Loucy (cell line): Measurements from ENCODE around the gene RUSF1.

ENCODE experiments used
- H2AFZ ChIP-seq: fragments of 200-600 bp; sonication (generic); 2 replicates; pipeline ENCODE4 v1.6.0; 2016; ENCODE audit warnings: antibody characterized with exemption, mild to moderate bottlenecking, low read length, moderate library complexity
- H3F3A ChIP-seq: fragments of 200-600 bp; 2 replicates; pipeline ENCODE4 v1.6.0; 2016; ENCODE audit warnings: antibody characterized with exemption, low read depth, mild to moderate bottlenecking
- H3K27me3 ChIP-seq: fragments of 200-600 bp; sonication (generic); 2 replicates; pipeline ENCODE4 v1.6.1; 2014; ENCODE audit warnings: low read length, mild to moderate bottlenecking; ENCODE audit not compliant: insufficient read depth, poor library complexity, severe bottlenecking
- H3K36me3 ChIP-seq: fragments of 200-600 bp; sonication (generic); 2 replicates; pipeline ENCODE4 v1.6.1; 2016; ENCODE audit warnings: low read length; ENCODE audit not compliant: insufficient read depth
- H3K4me1 ChIP-seq: fragments of 200-600 bp; sonication (generic); 2 replicates; pipeline ENCODE4 v1.5.1; 2014; ENCODE audit warnings: low read length, mild to moderate bottlenecking; ENCODE audit not compliant: insufficient read depth, poor library complexity, severe bottlenecking
- H3K4me2 ChIP-seq: fragments of 200-600 bp; sonication (generic); 2 replicates; pipeline ENCODE4 v1.6.0; 2014; ENCODE audit warnings: antibody characterized with exemption, low read length, low read depth, mild to moderate bottlenecking; ENCODE audit not compliant: poor library complexity, severe bottlenecking
- H3K4me3 ChIP-seq: fragments of 200-600 bp; sonication (generic); 2 replicates; pipeline ENCODE4 v1.5.1; 2014; ENCODE audit warnings: low read length, mild to moderate bottlenecking, mixed read lengths; ENCODE audit not compliant: poor library complexity, severe bottlenecking
- H3K79me2 ChIP-seq: fragments of 200-600 bp; sonication (generic); 2 replicates; pipeline ENCODE4 v1.6.1; 2014; ENCODE audit warnings: low read length; ENCODE audit not compliant: insufficient read depth
- H3K9ac ChIP-seq: fragments of 200-600 bp; sonication (generic); 2 replicates; pipeline ENCODE4 v1.6.0; 2014; ENCODE audit warnings: mild to moderate bottlenecking, low read depth, low read length, moderate library complexity; ENCODE audit not compliant: poor library complexity, severe bottlenecking
- H3K9me2 ChIP-seq: fragments of 200-600 bp; sonication (generic); replicated peaks from 2 replicates; pipeline ENCODE4 v1.6.1; 2016; ENCODE audit warnings: low read depth, low read length, mixed read lengths
- H3K9me3 ChIP-seq: fragments of 200-600 bp; sonication (generic); 2 replicates; pipeline ENCODE4 v1.6.1; 2014; ENCODE audit warnings: mild to moderate bottlenecking, antibody characterized with exemption, low read length, low read depth; ENCODE audit not compliant: insufficient read depth
- H4K20me1 ChIP-seq: fragments of 200-600 bp; sonication (generic); 2 replicates; pipeline ENCODE4 v1.6.0; 2014; ENCODE audit warnings: antibody characterized with exemption, low read length, mild to moderate bottlenecking; ENCODE audit not compliant: insufficient read depth, poor library complexity, severe bottlenecking
- CTCF ChIP-seq: fragments of 200-600 bp; sonication (generic); conservative IDR thresholded peaks from 2 replicates; pipeline ENCODE4 v1.5.1; 2014; ENCODE audit warnings: mild to moderate bottlenecking, antibody characterized with exemption, low read length
- EZH2phosphoT487 ChIP-seq: fragments of 200-600 bp; IDR thresholded peaks from 2 replicates; pipeline ENCODE4 v1.6.1; 2018; ENCODE audit warnings: antibody characterized with exemption, mild to moderate bottlenecking, moderate library complexity, borderline replicate concordance

RUSF1 gene

GRCh38 chr16:31530405-31530804 lies 22.2 kb upstream of the RUSF1 start:
- no peaks in the 10 kb centered on the region for H3K9me2 ChIP-seq
- no peak for TF ChIP-seq CTCF
- TF ChIP-seq EZH2phosphoT487: no peak
- H3K9me3 ChIP-seq: no peaks in the 10 kb centered on the region
- no peaks in the 10 kb centered on the region for H3K79me2 ChIP-seq
- H3K4me2 ChIP-seq: no peak overlapping the region
- no peak overlapping the region for H3K9ac ChIP-seq
- peaks cover 40% of the 10 kb centered on the region for H3K4me1 ChIP-seq
- H3K4me3 ChIP-seq: no peak overlapping the region
- H3F3A ChIP-seq: no peaks in the 10 kb centered on the region
- H4K20me1 ChIP-seq: no peaks in the 10 kb centered on the region
- no peak overlapping the region for H2AFZ ChIP-seq
- no peaks in the 10 kb centered on the region for H3K27me3 ChIP-seq
- no peaks in the 10 kb centered on the region for H3K36me3 ChIP-seq

- Histone ChIP-seq H3K9me3 (no peaks in the 10 kb centered on the region), H3K36me3 (no peaks in the 10 kb centered on the region), H3K9me2 (no peaks in the 10 kb centered on the region), H3K9ac (no peak overlapping the region), H3F3A (no peaks in the 10 kb centered on the region), H4K20me1 (no peaks in the 10 kb centered on the region), H3K79me2 (no peaks in the 10 kb centered on the region), H3K4me3 (no peak overlapping the region), H3K4me1 (peaks cover 36% of the 10 kb centered on the region), H3K27me3 (no peaks in the 10 kb centered on the region), H2AFZ (no peak overlapping the region), H3K4me2 (no peak overlapping the region)
- no peak for TF ChIP-seq EZH2phosphoT487
- no peak for TF ChIP-seq CTCF
Observed at GRCh38 chr16:31529937-31530312, 21.7 kb upstream of the RUSF1 start.

GRCh38 chr16:31529108-31529936 lies 21.1 kb upstream of the RUSF1 start:
- Histone ChIP-seq H3K9me3 (no peaks in the 10 kb centered on the region), H4K20me1 (no peaks in the 10 kb centered on the region), H3K4me2 (no peak overlapping the region), H3K4me1 (peaks cover 37% of the 10 kb centered on the region), H2AFZ (peak overlapping the region; percentile 35; the same call in 1 of the 2 replicates), H3K9me2 (no peaks in the 10 kb centered on the region), H3K79me2 (no peaks in the 10 kb centered on the region), H3F3A (no peaks in the 10 kb centered on the region), H3K9ac (peak overlapping the region; percentile 27), H3K4me3 (no peak overlapping the region), H3K27me3 (no peaks in the 10 kb centered on the region), H3K36me3 (no peaks in the 10 kb centered on the region)
- TF ChIP-seq EZH2phosphoT487: no peak
- no peak for TF ChIP-seq CTCF
